ENCODE measurements around the gene KLF16. TPM values are rescaled to one million over a fixed set of nuclear protein-coding genes. Genes with fewer than 3 reads are reported as not detected.

KLF16 gene
- total and polyA plus RNA-seq, 9 of the 15 experiments (the other 6 are each of a cell fraction or from before 2014, with no cell fraction given) = 0.04 to 60.4 (median 6.8) TPM

DNA sequence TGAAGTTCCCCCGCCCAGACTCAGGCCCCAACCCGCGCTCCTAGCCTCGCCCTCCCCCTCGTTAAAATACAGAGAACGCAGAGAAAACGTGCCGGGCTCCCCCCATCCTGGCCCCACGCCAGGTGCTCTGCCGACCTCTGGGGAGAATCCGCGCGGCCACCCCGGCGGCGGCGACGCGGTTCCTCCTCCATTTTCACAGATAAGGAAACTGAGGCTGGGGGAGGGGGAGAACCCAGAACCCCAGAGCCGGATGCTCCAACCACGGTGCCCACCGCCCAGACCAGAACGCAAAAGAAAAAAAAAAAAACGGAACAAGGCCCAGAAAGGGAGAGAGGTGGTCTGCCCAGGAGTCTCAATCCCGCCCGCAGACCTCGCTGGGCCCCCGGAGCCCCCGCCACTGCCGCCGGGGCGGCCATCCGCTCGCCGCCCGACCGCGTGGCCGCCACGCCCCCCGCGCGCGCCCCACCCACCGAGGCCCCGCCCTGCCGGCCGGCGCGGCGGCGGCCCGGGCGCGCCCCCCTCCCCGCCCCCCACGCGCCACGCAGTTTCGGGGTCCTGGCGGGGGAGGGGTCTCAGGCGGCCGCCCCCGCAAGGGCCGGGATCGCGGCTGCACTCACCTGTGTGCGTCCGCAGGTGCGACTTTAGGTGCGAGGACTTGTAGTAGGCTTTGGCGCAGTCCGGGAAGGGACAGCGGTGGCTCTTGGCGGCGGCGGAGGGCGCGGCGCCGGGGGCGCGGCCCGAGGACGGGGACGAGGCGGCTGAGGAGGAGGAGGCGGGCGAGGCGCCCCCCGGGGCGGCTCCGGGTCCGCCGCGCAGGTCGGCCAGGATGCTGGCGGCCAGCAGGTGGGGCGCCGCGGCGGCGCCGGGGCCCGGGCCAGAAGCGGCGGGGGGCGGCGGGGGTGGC, 703 bp downstream of the KLF16 start (continued):
- TF ChIP-seq, protein P1, sequence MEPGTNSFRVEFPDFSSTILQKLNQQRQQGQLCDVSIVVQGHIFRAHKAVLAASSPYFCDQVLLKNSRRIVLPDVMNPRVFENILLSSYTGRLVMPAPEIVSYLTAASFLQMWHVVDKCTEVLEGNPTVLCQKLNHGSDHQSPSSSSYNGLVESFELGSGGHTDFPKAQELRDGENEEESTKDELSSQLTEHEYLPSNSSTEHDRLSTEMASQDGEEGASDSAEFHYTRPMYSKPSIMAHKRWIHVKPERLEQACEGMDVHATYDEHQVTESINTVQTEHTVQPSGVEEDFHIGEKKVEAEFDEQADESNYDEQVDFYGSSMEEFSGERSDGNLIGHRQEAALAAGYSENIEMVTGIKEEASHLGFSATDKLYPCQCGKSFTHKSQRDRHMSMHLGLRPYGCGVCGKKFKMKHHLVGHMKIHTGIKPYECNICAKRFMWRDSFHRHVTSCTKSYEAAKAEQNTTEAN (CRISPR knock-in tag; IDR thresholded peaks at IDR 0.05) = no peak
- no peak for TF ChIP-seq KAT2B (IDR thresholded peaks at IDR 0.05; ENCODE audit: low read depth, low read length)
- no peak for TF ChIP-seq EHMT2 (IDR thresholded peaks at IDR 0.05)
- no peak for TF ChIP-seq POLR2H (tag; IDR thresholded peaks at IDR 0.05; ENCODE audit: low read depth)
- TF ChIP-seq POLR2A (conservative IDR thresholded peaks at IDR 0.05) = peak; percentile 58; the same call in 1 of the 2 replicates
- TF ChIP-seq, protein P2, sequence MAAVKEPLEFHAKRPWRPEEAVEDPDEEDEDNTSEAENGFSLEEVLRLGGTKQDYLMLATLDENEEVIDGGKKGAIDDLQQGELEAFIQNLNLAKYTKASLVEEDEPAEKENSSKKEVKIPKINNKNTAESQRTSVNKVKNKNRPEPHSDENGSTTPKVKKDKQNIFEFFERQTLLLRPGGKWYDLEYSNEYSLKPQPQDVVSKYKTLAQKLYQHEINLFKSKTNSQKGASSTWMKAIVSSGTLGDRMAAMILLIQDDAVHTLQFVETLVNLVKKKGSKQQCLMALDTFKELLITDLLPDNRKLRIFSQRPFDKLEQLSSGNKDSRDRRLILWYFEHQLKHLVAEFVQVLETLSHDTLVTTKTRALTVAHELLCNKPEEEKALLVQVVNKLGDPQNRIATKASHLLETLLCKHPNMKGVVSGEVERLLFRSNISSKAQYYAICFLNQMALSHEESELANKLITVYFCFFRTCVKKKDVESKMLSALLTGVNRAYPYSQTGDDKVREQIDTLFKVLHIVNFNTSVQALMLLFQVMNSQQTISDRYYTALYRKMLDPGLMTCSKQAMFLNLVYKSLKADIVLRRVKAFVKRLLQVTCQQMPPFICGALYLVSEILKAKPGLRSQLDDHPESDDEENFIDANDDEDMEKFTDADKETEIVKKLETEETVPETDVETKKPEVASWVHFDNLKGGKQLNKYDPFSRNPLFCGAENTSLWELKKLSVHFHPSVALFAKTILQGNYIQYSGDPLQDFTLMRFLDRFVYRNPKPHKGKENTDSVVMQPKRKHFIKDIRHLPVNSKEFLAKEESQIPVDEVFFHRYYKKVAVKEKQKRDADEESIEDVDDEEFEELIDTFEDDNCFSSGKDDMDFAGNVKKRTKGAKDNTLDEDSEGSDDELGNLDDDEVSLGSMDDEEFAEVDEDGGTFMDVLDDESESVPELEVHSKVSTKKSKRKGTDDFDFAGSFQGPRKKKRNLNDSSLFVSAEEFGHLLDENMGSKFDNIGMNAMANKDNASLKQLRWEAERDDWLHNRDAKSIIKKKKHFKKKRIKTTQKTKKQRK (IDR thresholded peaks at IDR 0.05; ENCODE audit: borderline replicate concordance, low read depth, low read length) = no peak
- TF ChIP-seq, protein P3, sequence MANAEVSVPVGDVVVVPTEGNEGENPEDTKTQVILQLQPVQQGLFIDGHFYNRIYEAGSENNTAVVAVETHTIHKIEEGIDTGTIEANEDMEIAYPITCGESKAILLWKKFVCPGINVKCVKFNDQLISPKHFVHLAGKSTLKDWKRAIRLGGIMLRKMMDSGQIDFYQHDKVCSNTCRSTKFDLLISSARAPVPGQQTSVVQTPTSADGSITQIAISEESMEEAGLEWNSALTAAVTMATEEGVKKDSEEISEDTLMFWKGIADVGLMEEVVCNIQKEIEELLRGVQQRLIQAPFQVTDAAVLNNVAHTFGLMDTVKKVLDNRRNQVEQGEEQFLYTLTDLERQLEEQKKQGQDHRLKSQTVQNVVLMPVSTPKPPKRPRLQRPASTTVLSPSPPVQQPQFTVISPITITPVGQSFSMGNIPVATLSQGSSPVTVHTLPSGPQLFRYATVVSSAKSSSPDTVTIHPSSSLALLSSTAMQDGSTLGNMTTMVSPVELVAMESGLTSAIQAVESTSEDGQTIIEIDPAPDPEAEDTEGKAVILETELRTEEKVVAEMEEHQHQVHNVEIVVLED (CRISPR knock-in tag; IDR thresholded peaks at IDR 0.05) = 0 out of 2 replicates have a peak, but pooled peaks have one; percentile 42
- no peak for TF ChIP-seq ARNT (IDR thresholded peaks at IDR 0.05)
- TF ChIP-seq NELFE (IDR thresholded peaks at IDR 0.05; ENCODE audit: insufficient read depth, insufficient read length) = no peak
- no peak for TF ChIP-seq TEAD1 (CRISPR knock-in tag; IDR thresholded peaks at IDR 0.05)
- TF ChIP-seq ELF1 (tag; IDR thresholded peaks at IDR 0.05) = no peak
- no peak for TF ChIP-seq DNMT1 (IDR thresholded peaks at IDR 0.05)
- no peak for TF ChIP-seq ZKSCAN3 (CRISPR knock-in tag; IDR thresholded peaks at IDR 0.05)
- TF ChIP-seq NFIX (CRISPR knock-in tag; IDR thresholded peaks at IDR 0.05; ENCODE audit: low read depth) = peak; percentile 34; the same call in 1 of the 2 replicates
- no peak for TF ChIP-seq ZNF785 (CRISPR knock-in tag; IDR thresholded peaks at IDR 0.05)
- TF ChIP-seq, protein P4, sequence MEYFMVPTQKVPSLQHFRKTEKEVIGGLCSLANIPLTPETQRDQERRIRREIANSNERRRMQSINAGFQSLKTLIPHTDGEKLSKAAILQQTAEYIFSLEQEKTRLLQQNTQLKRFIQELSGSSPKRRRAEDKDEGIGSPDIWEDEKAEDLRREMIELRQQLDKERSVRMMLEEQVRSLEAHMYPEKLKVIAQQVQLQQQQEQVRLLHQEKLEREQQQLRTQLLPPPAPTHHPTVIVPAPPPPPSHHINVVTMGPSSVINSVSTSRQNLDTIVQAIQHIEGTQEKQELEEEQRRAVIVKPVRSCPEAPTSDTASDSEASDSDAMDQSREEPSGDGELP (CRISPR knock-in tag; IDR thresholded peaks at IDR 0.05; ENCODE audit: borderline replicate concordance) = 0 out of 2 replicates have a peak, but pooled peaks have one; percentile 23
- TF ChIP-seq EP400 (IDR thresholded peaks at IDR 0.05) = peak; percentile 58; the same call in 1 of the 2 replicates
- no peak for TF ChIP-seq TARDBP (IDR thresholded peaks at IDR 0.05)
